ENCODE results near the gene SYNGR1.
A peak's percentile ranks its signal among the peaks of the same experiment; 100 is the strongest.

The SYNGR1 gene

DNA sequence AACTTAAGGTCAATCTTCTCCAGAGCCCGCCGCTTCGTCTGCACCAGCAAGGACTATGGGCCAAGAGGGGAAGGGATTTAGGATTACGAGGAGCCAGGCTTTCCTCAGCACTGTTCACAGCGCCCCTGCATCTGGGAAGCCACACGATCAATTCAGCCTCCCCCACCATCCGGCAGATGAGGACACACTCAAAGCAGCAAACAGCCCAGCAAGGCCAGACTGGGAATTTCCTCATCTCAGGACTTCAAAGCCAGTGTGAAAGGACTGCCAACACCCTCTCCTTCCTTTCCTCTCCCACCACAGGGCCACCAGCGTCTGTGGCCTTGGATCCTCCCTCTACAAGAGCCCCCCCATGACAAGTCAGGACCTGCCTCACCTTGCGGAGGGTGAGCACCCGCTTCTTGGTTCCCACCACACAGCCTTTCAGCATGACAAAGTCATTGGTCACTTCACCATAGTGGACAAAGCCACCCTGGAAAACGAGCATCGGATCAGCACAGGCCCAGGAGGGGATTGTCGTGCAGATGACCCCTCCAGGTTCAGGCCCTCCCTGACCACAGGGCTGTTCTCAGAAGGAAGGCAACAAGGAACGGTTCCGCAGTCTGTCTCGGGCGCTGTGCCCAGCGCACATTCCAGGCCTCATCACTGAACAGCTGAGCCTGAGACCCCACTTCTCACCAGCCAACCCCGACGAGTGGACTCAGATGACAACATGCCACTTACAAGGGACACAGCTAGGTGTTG, 36.4 kb upstream of the SYNGR1 start:
- Histone ChIP-seq H3K27me3 (ENCODE audit: low read depth, low read length) (no peaks in the 10 kb centered on the region), H3K4me2 (ENCODE audit: low read length) (no peak overlapping the region), H2AFZ (ENCODE audit: low read depth, low read length) (no peak overlapping the region), H4K20me1 (ENCODE audit: insufficient read depth, low read length) (peaks cover 86% of the 10 kb centered on the region), H3K9ac (ENCODE audit: low read length) (no peak overlapping the region), H3K9me3 (ENCODE audit: insufficient read depth, low read length) (no peaks in the 10 kb centered on the region), H3K27ac (ENCODE audit: low read length) (no peak overlapping the region), H3K36me3 (replicated peaks; ENCODE audit: low read depth, low read length) (peaks cover 83% of the 10 kb centered on the region), H3K79me2 (ENCODE audit: low read length) (peaks cover 49% of the 10 kb centered on the region), H3K4me1 (ENCODE audit: low read length) (peaks cover 26% of the 10 kb centered on the region), H3K4me3 (ENCODE audit: low read length) (no peak overlapping the region)
- TF ChIP-seq EZH2phosphoT487 (IDR thresholded peaks at IDR 0.05; ENCODE audit: low read depth) = no peak
- TF ChIP-seq, protein P1, sequence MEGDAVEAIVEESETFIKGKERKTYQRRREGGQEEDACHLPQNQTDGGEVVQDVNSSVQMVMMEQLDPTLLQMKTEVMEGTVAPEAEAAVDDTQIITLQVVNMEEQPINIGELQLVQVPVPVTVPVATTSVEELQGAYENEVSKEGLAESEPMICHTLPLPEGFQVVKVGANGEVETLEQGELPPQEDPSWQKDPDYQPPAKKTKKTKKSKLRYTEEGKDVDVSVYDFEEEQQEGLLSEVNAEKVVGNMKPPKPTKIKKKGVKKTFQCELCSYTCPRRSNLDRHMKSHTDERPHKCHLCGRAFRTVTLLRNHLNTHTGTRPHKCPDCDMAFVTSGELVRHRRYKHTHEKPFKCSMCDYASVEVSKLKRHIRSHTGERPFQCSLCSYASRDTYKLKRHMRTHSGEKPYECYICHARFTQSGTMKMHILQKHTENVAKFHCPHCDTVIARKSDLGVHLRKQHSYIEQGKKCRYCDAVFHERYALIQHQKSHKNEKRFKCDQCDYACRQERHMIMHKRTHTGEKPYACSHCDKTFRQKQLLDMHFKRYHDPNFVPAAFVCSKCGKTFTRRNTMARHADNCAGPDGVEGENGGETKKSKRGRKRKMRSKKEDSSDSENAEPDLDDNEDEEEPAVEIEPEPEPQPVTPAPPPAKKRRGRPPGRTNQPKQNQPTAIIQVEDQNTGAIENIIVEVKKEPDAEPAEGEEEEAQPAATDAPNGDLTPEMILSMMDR (IDR thresholded peaks at IDR 0.05; ENCODE audit: low read depth, low read length) = no peak

DNA sequence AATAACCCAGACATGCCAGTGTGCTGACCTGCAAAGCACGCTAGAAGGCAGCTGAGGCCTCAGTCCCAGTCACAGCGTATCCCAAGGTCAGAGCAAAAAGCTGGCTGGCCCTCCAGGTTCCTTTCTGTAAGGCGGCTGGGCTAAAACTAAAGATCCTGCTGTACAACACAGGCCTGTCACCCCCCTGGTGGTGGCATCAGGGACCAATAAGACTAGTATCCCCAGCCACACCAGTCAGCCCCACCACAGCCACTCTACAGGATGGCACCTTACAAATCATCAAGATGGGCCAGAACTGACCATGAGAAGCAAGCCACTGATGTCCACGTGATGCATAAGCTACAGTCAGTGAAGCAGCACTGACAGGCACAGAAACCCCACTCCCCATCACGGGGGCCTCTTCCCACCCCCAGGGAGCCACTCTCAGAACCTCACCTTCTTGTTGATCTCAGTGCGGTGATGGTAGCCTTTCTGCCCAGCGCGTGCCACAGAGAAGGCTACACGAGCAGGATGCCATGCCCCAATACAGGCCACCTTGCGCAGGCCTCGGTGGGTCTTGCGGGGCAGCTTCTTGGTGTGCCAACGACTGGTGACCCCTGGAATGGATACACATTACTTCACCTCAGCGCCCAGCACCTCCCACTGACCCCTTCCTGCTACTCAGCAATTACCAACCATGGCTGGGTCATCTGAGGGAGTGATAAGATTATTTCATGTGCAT, 35.4 kb upstream of the SYNGR1 start:
- no peak for TF ChIP-seq EZH2phosphoT487 (IDR thresholded peaks at IDR 0.05; ENCODE audit: low read depth)
- TF ChIP-seq, protein P1 (IDR thresholded peaks at IDR 0.05; ENCODE audit: low read depth, low read length) = no peak
- no peak overlapping the region for H2AFZ ChIP-seq (ENCODE audit: low read depth, low read length)
- H3K4me2 ChIP-seq (ENCODE audit: low read length) = no peak overlapping the region
- H3K4me1 ChIP-seq (ENCODE audit: low read length) = peaks cover 26% of the 10 kb centered on the region
- peaks cover 85% of the 10 kb centered on the region for H3K36me3 ChIP-seq (replicated peaks; ENCODE audit: low read depth, low read length)
- no peaks in the 10 kb centered on the region for H3K9me3 ChIP-seq (ENCODE audit: insufficient read depth, low read length)
- no peak overlapping the region for H3K9ac ChIP-seq (ENCODE audit: low read length)
- H3K79me2 ChIP-seq (ENCODE audit: low read length) = peaks cover 58% of the 10 kb centered on the region
- no peak overlapping the region for H3K4me3 ChIP-seq (ENCODE audit: low read length)
- no peaks in the 10 kb centered on the region for H3K27me3 ChIP-seq (ENCODE audit: low read depth, low read length)
- H3K27ac ChIP-seq (ENCODE audit: low read length) = no peak overlapping the region
- peaks cover 91% of the 10 kb centered on the region for H4K20me1 ChIP-seq (ENCODE audit: insufficient read depth, low read length)

DNA sequence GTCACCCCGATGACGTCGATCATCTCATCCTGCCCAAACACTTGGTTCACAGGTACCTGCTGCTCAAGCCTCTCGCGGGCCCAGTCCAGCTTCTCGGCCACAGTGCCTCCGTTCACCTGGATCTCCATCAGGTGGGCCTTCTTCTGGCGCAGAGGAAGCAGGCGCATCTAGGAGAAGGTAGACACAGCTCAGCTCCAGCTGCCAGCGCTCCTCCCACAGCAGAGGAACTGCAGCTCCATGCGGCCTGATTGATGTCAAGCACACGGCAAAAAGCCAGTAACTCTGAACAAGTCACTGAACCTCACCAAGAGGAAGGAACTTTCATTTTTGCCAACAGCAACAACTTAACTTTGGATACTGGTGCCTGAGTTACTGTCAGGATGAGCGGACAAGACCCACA, 34.4 kb upstream of the SYNGR1 start:
- H4K20me1 ChIP-seq (ENCODE audit: insufficient read depth, low read length) = peaks cover 83% of the 10 kb centered on the region
- no peaks in the 10 kb centered on the region for H3K27me3 ChIP-seq (ENCODE audit: low read depth, low read length)
- peak overlapping the region; percentile 15; the same call in 1 of the 2 replicates for H3K27ac ChIP-seq (ENCODE audit: low read length)
- H3K4me1 ChIP-seq (ENCODE audit: low read length) = peaks cover 26% of the 10 kb centered on the region
- no peaks in the 10 kb centered on the region for H3K9me3 ChIP-seq (ENCODE audit: insufficient read depth, low read length)
- no peak overlapping the region for H3K4me2 ChIP-seq (ENCODE audit: low read length)
- peaks cover 80% of the 10 kb centered on the region for H3K36me3 ChIP-seq (replicated peaks; ENCODE audit: low read depth, low read length)
- no peak overlapping the region for H3K4me3 ChIP-seq (ENCODE audit: low read length)
- H3K9ac ChIP-seq (ENCODE audit: low read length) = no peak overlapping the region
- TF ChIP-seq, protein P1 (IDR thresholded peaks at IDR 0.05; ENCODE audit: low read depth, low read length) = no peak
- TF ChIP-seq EZH2phosphoT487 (IDR thresholded peaks at IDR 0.05; ENCODE audit: low read depth) = no peak
- peaks cover 59% of the 10 kb centered on the region for H3K79me2 ChIP-seq (ENCODE audit: low read length)
- no peak overlapping the region for H2AFZ ChIP-seq (ENCODE audit: low read depth, low read length)

DNA sequence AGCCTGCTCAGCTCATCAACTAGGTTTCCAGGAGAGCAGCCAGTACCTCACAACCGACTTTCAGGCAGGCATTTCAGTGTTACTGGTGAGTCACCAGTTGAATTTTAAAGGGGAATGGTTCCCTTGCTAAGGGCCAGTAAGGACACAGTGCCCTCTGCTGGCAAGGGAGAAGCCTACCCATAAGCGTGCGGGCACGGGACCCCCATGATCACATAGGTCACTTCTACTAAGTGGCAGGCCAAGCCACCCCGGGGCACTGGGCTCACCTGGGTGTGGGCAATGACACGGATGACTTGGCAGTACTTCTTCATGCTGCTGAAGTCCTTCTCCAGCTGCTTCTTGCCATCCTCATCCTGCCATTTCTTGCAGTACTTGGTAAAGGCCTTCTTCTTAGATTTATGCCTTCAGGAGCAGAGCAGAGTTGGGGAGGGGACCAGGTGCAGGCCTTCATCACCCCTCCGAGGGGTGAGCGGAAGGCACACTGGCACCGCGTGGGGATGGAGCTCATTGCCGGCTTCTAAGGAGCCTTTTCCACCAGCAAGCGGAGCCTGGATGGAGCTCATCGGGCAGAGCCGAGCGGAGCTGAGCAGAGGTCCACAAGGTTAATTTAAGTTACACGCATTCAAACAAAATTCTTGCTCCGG, 33.2 kb upstream of the SYNGR1 start:
- H4K20me1 ChIP-seq (ENCODE audit: insufficient read depth, low read length) = peaks cover 74% of the 10 kb centered on the region

More for the DNA sequence above, 33.2 kb upstream of the SYNGR1 start:
- Histone ChIP-seq H3K4me2 (ENCODE audit: low read length) (peak overlapping the region; percentile 86), H3K4me1 (ENCODE audit: low read length) (peaks cover 29% of the 10 kb centered on the region), H3K9ac (ENCODE audit: low read length) (no peak overlapping the region), H3K79me2 (ENCODE audit: low read length) (peaks cover 62% of the 10 kb centered on the region), H3K36me3 (replicated peaks; ENCODE audit: low read depth, low read length) (peaks cover 75% of the 10 kb centered on the region), H2AFZ (ENCODE audit: low read depth, low read length) (no peak overlapping the region), H3K27me3 (ENCODE audit: low read depth, low read length) (no peaks in the 10 kb centered on the region), H3K9me3 (ENCODE audit: insufficient read depth, low read length) (no peaks in the 10 kb centered on the region), H3K27ac (ENCODE audit: low read length) (peak overlapping the region; percentile 41), H3K4me3 (ENCODE audit: low read length) (peak overlapping the region; percentile 94)
- no peak for TF ChIP-seq EZH2phosphoT487 (IDR thresholded peaks at IDR 0.05; ENCODE audit: low read depth)
- TF ChIP-seq, protein P1 (IDR thresholded peaks at IDR 0.05; ENCODE audit: low read depth, low read length) = peak; percentile 78

All from OCI-LY3 (cell line).